Right kidney (tissue), 9 donors: Measurements from ENCODE around the gene CXXC4.

ENCODE experiments used
- DNase-seq: peaks from one replicate; pipeline ENCODE4 v3.0.0-alpha.2; 2016
- long read RNA-seq, 8 donors: transcript quantifications; one replicate each; lab custom pipeline, GENCODE V29; 2026

Gene CXXC4
- long read RNA-seq, donor 1, partial matches to known transcripts: 0 of 1 reads
- long read RNA-seq, donor 1, other reads (novel, unspliced or antisense): 0 of 1 reads
- long read RNA-seq, donor 2: 0 reads
- long read RNA-seq, donor 3: 0 reads
- long read RNA-seq, donor 4: 0 reads
- long read RNA-seq, donor 5, full-length matches to known transcripts: 1 of 1 reads
- long read RNA-seq, donor 5, partial matches to known transcripts: 0 of 1 reads
- long read RNA-seq, donor 5, other reads (novel, unspliced or antisense): 0 of 1 reads
- long read RNA-seq, donor 6: 0 reads
- long read RNA-seq, donor 7: 0 reads
- long read RNA-seq, donor 8: 0 reads

GRCh38 chr4:104494822-104495559 lies at the start of gene CXXC4:
CXXC4 (minus strand) TSS chr4:104494894; CDS start chr4:104491802, 3,092 bp downstream.
- peak; percentile 81 for DNase-seq

- no peak for DNase-seq
Observed at GRCh38 chr4:104533156-104533555, 38.5 kb upstream of the CXXC4 start.

- no peak for DNase-seq
Observed at GRCh38 chr4:104532677-104533076, 38.0 kb upstream of the CXXC4 start.

- DNase-seq: no peak
Observed at GRCh38 chr4:104531390-104531789, 36.7 kb upstream of the CXXC4 start.

GRCh38 chr4:104530426-104530825 lies 35.7 kb upstream of the CXXC4 start:
- DNase-seq: no peak

- DNase-seq: no peak
Observed at GRCh38 chr4:104524591-104524990, 29.9 kb upstream of the CXXC4 start.

- no peak for DNase-seq
Observed at GRCh38 chr4:104524026-104524425, 29.3 kb upstream of the CXXC4 start.

- no peak for DNase-seq
Observed at GRCh38 chr4:104519588-104519987, 24.9 kb upstream of the CXXC4 start.

- DNase-seq: no peak
Observed at GRCh38 chr4:104516884-104517283, 22.2 kb upstream of the CXXC4 start.

GRCh38 chr4:104508224-104508623 lies 13.5 kb upstream of the CXXC4 start:
- no peak for DNase-seq

- no peak for DNase-seq
Observed at GRCh38 chr4:104507112-104507511, 12.4 kb upstream of the CXXC4 start.

GRCh38 chr4:104504536-104504935 lies 9.8 kb upstream of the CXXC4 start:
- DNase-seq: no peak

GRCh38 chr4:104502471-104502870 lies 7.8 kb upstream of the CXXC4 start:
- no peak for DNase-seq

- DNase-seq: no peak
Observed at GRCh38 chr4:104501290-104501689, 6.6 kb upstream of the CXXC4 start.

GRCh38 chr4:104500442-104500841 lies 5.7 kb upstream of the CXXC4 start:
- no peak for DNase-seq

GRCh38 chr4:104494185-104494584 lies 509 bp downstream of the CXXC4 start:
- no peak for DNase-seq

- DNase-seq: no peak
Observed at GRCh38 chr4:104493081-104493831, 1.4 kb downstream of the CXXC4 start.

GRCh38 chr4:104492183-104492771 lies 2.4 kb downstream of the CXXC4 start:
- DNase-seq: peak; percentile 46

- peak; percentile 77 for DNase-seq
Observed at GRCh38 chr4:104491481-104492182, 3.1 kb downstream of the CXXC4 start.

- peak; percentile 85 for DNase-seq
Observed at GRCh38 chr4:104490770-104491480, 3.8 kb downstream of the CXXC4 start.

- peak; percentile 15 for DNase-seq
Observed at GRCh38 chr4:104490096-104490769, 4.5 kb downstream of the CXXC4 start.
